ENCODE results near the gene JAK1.

- TF ChIP-seq, protein P1, sequence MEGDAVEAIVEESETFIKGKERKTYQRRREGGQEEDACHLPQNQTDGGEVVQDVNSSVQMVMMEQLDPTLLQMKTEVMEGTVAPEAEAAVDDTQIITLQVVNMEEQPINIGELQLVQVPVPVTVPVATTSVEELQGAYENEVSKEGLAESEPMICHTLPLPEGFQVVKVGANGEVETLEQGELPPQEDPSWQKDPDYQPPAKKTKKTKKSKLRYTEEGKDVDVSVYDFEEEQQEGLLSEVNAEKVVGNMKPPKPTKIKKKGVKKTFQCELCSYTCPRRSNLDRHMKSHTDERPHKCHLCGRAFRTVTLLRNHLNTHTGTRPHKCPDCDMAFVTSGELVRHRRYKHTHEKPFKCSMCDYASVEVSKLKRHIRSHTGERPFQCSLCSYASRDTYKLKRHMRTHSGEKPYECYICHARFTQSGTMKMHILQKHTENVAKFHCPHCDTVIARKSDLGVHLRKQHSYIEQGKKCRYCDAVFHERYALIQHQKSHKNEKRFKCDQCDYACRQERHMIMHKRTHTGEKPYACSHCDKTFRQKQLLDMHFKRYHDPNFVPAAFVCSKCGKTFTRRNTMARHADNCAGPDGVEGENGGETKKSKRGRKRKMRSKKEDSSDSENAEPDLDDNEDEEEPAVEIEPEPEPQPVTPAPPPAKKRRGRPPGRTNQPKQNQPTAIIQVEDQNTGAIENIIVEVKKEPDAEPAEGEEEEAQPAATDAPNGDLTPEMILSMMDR (IDR thresholded peaks at IDR 0.05), result no peak
- no peak for TF ChIP-seq POLR2A (IDR thresholded peaks at IDR 0.05)
- TF ChIP-seq POLR2AphosphoS5 (IDR thresholded peaks at IDR 0.05), result no peak
- no peak for TF ChIP-seq EP300 (IDR thresholded peaks at IDR 0.05)
Observed at GRCh38 chr1:64908575-64908974, 57.8 kb downstream of the JAK1 start.

All from sigmoid colon (tissue), 4 donors.